ENCODE data around the gene SPIN4.

- no peak for TF ChIP-seq POLR2A (IDR thresholded peaks at IDR 0.05)
- TF ChIP-seq, protein P1, sequence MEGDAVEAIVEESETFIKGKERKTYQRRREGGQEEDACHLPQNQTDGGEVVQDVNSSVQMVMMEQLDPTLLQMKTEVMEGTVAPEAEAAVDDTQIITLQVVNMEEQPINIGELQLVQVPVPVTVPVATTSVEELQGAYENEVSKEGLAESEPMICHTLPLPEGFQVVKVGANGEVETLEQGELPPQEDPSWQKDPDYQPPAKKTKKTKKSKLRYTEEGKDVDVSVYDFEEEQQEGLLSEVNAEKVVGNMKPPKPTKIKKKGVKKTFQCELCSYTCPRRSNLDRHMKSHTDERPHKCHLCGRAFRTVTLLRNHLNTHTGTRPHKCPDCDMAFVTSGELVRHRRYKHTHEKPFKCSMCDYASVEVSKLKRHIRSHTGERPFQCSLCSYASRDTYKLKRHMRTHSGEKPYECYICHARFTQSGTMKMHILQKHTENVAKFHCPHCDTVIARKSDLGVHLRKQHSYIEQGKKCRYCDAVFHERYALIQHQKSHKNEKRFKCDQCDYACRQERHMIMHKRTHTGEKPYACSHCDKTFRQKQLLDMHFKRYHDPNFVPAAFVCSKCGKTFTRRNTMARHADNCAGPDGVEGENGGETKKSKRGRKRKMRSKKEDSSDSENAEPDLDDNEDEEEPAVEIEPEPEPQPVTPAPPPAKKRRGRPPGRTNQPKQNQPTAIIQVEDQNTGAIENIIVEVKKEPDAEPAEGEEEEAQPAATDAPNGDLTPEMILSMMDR (IDR thresholded peaks at IDR 0.05), result no peak
Observed at GRCh38 chrX:63387411-63387810, 36.3 kb upstream of the SPIN4 start.

All from stomach (tissue), 4 donors.